Measurements from ENCODE around the gene ZNF296. TPM values are rescaled to one million over a fixed set of nuclear protein-coding genes. Genes with fewer than 3 reads are reported as not detected.

Gene ZNF296
- total and polyA plus RNA-seq, 2 experiments from 2014 or later: 13.4 to 16.5 TPM

GRCh38 chr19:45112111-45112827 lies 36.0 kb upstream of the ZNF296 start (continued):
- TF ChIP-seq, protein P1, sequence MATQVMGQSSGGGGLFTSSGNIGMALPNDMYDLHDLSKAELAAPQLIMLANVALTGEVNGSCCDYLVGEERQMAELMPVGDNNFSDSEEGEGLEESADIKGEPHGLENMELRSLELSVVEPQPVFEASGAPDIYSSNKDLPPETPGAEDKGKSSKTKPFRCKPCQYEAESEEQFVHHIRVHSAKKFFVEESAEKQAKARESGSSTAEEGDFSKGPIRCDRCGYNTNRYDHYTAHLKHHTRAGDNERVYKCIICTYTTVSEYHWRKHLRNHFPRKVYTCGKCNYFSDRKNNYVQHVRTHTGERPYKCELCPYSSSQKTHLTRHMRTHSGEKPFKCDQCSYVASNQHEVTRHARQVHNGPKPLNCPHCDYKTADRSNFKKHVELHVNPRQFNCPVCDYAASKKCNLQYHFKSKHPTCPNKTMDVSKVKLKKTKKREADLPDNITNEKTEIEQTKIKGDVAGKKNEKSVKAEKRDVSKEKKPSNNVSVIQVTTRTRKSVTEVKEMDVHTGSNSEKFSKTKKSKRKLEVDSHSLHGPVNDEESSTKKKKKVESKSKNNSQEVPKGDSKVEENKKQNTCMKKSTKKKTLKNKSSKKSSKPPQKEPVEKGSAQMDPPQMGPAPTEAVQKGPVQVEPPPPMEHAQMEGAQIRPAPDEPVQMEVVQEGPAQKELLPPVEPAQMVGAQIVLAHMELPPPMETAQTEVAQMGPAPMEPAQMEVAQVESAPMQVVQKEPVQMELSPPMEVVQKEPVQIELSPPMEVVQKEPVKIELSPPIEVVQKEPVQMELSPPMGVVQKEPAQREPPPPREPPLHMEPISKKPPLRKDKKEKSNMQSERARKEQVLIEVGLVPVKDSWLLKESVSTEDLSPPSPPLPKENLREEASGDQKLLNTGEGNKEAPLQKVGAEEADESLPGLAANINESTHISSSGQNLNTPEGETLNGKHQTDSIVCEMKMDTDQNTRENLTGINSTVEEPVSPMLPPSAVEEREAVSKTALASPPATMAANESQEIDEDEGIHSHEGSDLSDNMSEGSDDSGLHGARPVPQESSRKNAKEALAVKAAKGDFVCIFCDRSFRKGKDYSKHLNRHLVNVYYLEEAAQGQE (IDR thresholded peaks at IDR 0.05; ENCODE audit: unreplicated experiment): no peak
- TF ChIP-seq JUNB (IDR thresholded peaks at IDR 0.05; ENCODE audit: unreplicated experiment) (no peak), NANOG (IDR thresholded peaks at IDR 0.05; ENCODE audit: borderline replicate concordance) (no peak), CTCF (conservative IDR thresholded peaks at IDR 0.05; ENCODE audit: low read depth in 2 of 2) (no peak)

- H4K20me1 ChIP-seq (replicated peaks; ENCODE audit: insufficient read depth): peaks cover 51% of the 10 kb centered on the region
These were observed 34.6 kb upstream of the ZNF296 start for GRCh38 chr19:45110851-45111266.

More at GRCh38 chr19:45110851-45111266, 34.6 kb upstream of the ZNF296 start:
- Mint-ChIP-seq H3K4me3 (no peak overlapping the region), H3K27ac (no peak overlapping the region), H3K27me3 (ENCODE audit: insufficient read depth, low read depth, poor library complexity) (peaks cover 2% of the 10 kb centered on the region), H3K9me3 (no peaks in the 10 kb centered on the region), H3K36me3 (ENCODE audit: low read depth) (no peaks in the 10 kb centered on the region), H3K4me1 (peaks cover 2% of the 10 kb centered on the region; the same call in 1 of the 3 replicates)
- H3K27me3 ChIP-seq (ENCODE audit: insufficient read depth): no peaks in the 10 kb centered on the region
- H3K9me2 ChIP-seq (ENCODE audit: insufficient read depth): no peaks in the 10 kb centered on the region
- H3K4me2 ChIP-seq: no peak overlapping the region
- H3K4me1 ChIP-seq (ENCODE audit: insufficient read depth): no peaks in the 10 kb centered on the region; the same call in 1 of the 2 replicates
- H3F3A ChIP-seq (replicated peaks; ENCODE audit: low read depth): no peaks in the 10 kb centered on the region
- DNase-seq (ENCODE audit: low spot score) (no peak), ATAC-seq (no peak)
- H3K79me2 ChIP-seq (replicated peaks; ENCODE audit: insufficient read depth): peaks cover 97% of the 10 kb centered on the region
- no peak overlapping the region for H3K27ac ChIP-seq (ENCODE audit: low read depth)
- H2AFZ ChIP-seq: no peak overlapping the region
- no peaks in the 10 kb centered on the region for H3K36me3 ChIP-seq (ENCODE audit: insufficient read depth)
- TF ChIP-seq NANOG (IDR thresholded peaks at IDR 0.05; ENCODE audit: borderline replicate concordance): no peak
- no peak for TF ChIP-seq STAT1 (IDR thresholded peaks at IDR 0.05; ENCODE audit: unreplicated experiment)
- TF ChIP-seq, protein P2, sequence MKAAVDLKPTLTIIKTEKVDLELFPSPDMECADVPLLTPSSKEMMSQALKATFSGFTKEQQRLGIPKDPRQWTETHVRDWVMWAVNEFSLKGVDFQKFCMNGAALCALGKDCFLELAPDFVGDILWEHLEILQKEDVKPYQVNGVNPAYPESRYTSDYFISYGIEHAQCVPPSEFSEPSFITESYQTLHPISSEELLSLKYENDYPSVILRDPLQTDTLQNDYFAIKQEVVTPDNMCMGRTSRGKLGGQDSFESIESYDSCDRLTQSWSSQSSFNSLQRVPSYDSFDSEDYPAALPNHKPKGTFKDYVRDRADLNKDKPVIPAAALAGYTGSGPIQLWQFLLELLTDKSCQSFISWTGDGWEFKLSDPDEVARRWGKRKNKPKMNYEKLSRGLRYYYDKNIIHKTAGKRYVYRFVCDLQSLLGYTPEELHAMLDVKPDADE (IDR thresholded peaks at IDR 0.05): no peak
- TF ChIP-seq JUNB (IDR thresholded peaks at IDR 0.05; ENCODE audit: unreplicated experiment): no peak
- TF ChIP-seq CTCF (conservative IDR thresholded peaks at IDR 0.05; ENCODE audit: low read depth in 2 of 2): no peak
- TF ChIP-seq ZNF114 (CRISPR knock-in tag; IDR thresholded peaks at IDR 0.05): no peak
- TF ChIP-seq POLR2AphosphoS5 (IDR thresholded peaks at IDR 0.05; ENCODE audit: low read depth): no peak
- no peak for TF ChIP-seq EZH2phosphoT487 (IDR thresholded peaks at IDR 0.05; ENCODE audit: unreplicated experiment)
- H3K4me3 ChIP-seq: no peak overlapping the region

All from GM23338 (cell line).